Panc1 (cell line): ENCODE results near the gene PRKG1. TPM values are rescaled to one million over a fixed set of nuclear protein-coding genes. Genes with fewer than 3 reads are reported as not detected.

ENCODE experiments used
- ATAC-seq: fragments of 200-7000 bp; cut with Tn5 transposase; 2 replicates; pipeline ENCODE4 v1.9.1; 2020; ENCODE audit warnings: mild to moderate bottlenecking, moderate library complexity
- BruUV-seq: library from RNA; stranded (reverse); fragments of 400-500 nt; replicated peaks from 2 replicates; lab custom pipeline; 2021; lab: Mats Ljungman, UMichigan
- CTCF ChIA-PET: fragments of 300-600 bp; sonication (Branson Sonifier 250); formaldehyde crosslinking; loops from one replicate; lab custom pipeline; 2022; ENCODE audit warnings: antibody characterized with exemption; lab: Charles Lee
- POLR2A ChIA-PET: fragments of 300-600 bp; sonication (Branson Sonifier 250); formaldehyde crosslinking; loops from one replicate; lab custom pipeline; 2022; ENCODE audit warnings: antibody characterized with exemption; lab: Charles Lee
- DNase-seq: peaks from one replicate; pipeline ENCODE4 v3.0.0-alpha.2; 2010; ENCODE audit warnings: low read depth, low spot score
- H3K27ac ChIP-seq: 2 replicates; pipeline ENCODE4 v1.5.1; 2011; ENCODE audit warnings: mild to moderate bottlenecking, low read length, inconsistent platforms
- H3K27me3 ChIP-seq: fragments of 200-500 bp; sonication (Bioruptor generic); 2 replicates; pipeline ENCODE4 v1.6.0; 2014; ENCODE audit warnings: low read length, inconsistent platforms; ENCODE audit not compliant: control insufficient read depth, insufficient read depth
- H3K36me3 ChIP-seq: fragments of 200-500 bp; sonication (Bioruptor generic); 2 replicates; pipeline ENCODE4 v1.5.1; 2014; ENCODE audit warnings: inconsistent platforms, mild to moderate bottlenecking, low read length, moderate library complexity; ENCODE audit not compliant: control insufficient read depth, insufficient read depth
- H3K4me1 ChIP-seq: 2 replicates; pipeline ENCODE4 v1.5.1; 2011; ENCODE audit warnings: inconsistent platforms, mild to moderate bottlenecking, low read length, moderate library complexity; ENCODE audit not compliant: control insufficient read depth, insufficient read depth
- H3K4me3 ChIP-seq, 2 experiments: 2 replicates each; pipeline ENCODE4 v1.5.1; 2011 to 2012; ENCODE audit warnings: low read depth in 2 of 2, low read length in 2 of 2, mild to moderate bottlenecking in 2 of 2, inconsistent platforms in 1 of 2, moderate library complexity in 1 of 2
- H3K9me3 ChIP-seq: fragments of 200-500 bp; sonication (Bioruptor generic); 2 replicates; pipeline ENCODE4 v1.5.1; 2014; ENCODE audit warnings: low read depth, mild to moderate bottlenecking, inconsistent platforms, low read length, moderate library complexity; ENCODE audit not compliant: control insufficient read depth, insufficient read depth
- POLR2AphosphoS5 ChIP-seq: IDR thresholded peaks from 2 replicates; pipeline ENCODE4 v1.6.1; 2012; ENCODE audit warnings: mild to moderate bottlenecking, low read depth, low read length, moderate library complexity
- SIN3A ChIP-seq: IDR thresholded peaks from 2 replicates; pipeline ENCODE4 v1.6.1; 2012; ENCODE audit warnings: low read depth, mild to moderate bottlenecking, low read length, moderate library complexity, borderline replicate concordance; ENCODE audit not compliant: insufficient read depth
- TCF7L2 ChIP-seq: IDR thresholded peaks from 2 replicates; pipeline ENCODE4 v1.6.1; 2011; ENCODE audit warnings: mild to moderate bottlenecking, low read depth, low read length, inconsistent platforms
- in situ Hi-C: cut with HindIII; loops from 2 replicates; pipeline ENCODE4 v1.10.0; 2016; ENCODE audit warnings: low sequenced_read_pairs, low pct_unique_long_range_greater_than_20kb
- intact Hi-C: fragments of 100-400 bp; cut with micrococcal nuclease; formaldehyde crosslinking; loops from one replicate; pipeline ENCODE4 v1.10.0; 2022; ENCODE audit not compliant: unreplicated experiment
- total RNA-seq: library from RNA; stranded (reverse); gene quantifications from one replicate; pipeline ENCODE4 v1.2.1, GENCODE V29; 2021; ENCODE audit not compliant: unreplicated experiment
- TF ChIP-seq, protein P1 (sequence below), 2 experiments: IDR thresholded peaks; 2 replicates each; pipeline ENCODE4 v1.6.1; 2011 to 2012; ENCODE audit warnings: low read depth in 2 of 2, control low read depth in 1 of 2, low read length in 1 of 2, mild to moderate bottlenecking in 1 of 2, moderate library complexity in 1 of 2; ENCODE audit not compliant: insufficient read depth in 1 of 2
- TF ChIP-seq, protein P2 (sequence below): fragments of 450-650 bp; IDR thresholded peaks from 2 replicates; pipeline ENCODE4 v1.5.1; 2017; ENCODE audit warnings: mild to moderate bottlenecking

The PRKG1 gene
- total RNA-seq, 1 experiment from 2014 or later = 0.92 TPM

DNA sequence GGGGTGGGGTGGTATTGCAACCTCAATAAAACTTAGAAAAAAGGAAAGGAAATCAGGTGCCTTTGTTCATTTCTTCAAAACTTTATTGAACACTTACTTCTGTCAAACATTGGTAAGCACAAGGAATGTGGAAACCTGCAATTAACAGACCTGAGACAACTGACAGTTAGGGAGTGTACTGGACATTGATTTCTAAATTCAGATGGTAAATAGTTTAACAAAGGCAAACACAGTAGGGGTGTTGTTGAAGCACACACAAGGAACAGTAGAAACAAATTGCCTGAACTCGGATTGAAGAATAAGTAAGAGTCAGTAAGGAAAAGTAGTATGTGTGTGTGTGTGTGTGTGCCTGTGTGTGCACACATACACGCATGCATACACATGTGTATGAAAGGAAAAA, 516.5 kb downstream of the PRKG1 start:
- no peak for DNase-seq

DNA sequence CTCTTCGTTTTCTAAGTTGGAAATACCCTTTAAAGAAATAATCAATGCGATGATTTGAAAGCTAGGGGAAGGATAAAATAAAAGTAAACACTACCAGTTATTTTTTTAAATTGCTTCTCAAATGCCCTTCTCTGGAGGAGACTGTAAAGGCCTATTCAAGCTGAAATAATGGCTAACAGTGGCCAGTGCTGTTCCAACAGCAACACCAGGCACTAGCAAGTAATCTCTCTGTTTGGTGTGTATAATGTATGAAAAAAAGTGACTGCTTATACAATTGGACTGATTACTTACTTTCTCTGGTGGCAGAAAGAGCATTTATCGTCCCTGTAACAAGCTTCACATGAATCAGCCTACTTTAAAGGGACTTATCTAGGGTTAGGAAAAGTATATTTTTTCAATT, 522.4 kb downstream of the PRKG1 start:
- CTCF ChIA-PET = no interaction called here
- in situ Hi-C loops = no loop called here
- ATAC-seq = no peak

More for the DNA sequence above, 516.5 kb downstream of the PRKG1 start:
- Histone ChIP-seq H3K9me3 (no peaks in the 10 kb centered on the region), H3K4me3 (no peak overlapping the region), H3K27me3 (no peaks in the 10 kb centered on the region), H3K4me1 (no peaks in the 10 kb centered on the region), H3K36me3 (no peaks in the 10 kb centered on the region), H3K27ac (no peak overlapping the region)
- TF ChIP-seq, protein P1, sequence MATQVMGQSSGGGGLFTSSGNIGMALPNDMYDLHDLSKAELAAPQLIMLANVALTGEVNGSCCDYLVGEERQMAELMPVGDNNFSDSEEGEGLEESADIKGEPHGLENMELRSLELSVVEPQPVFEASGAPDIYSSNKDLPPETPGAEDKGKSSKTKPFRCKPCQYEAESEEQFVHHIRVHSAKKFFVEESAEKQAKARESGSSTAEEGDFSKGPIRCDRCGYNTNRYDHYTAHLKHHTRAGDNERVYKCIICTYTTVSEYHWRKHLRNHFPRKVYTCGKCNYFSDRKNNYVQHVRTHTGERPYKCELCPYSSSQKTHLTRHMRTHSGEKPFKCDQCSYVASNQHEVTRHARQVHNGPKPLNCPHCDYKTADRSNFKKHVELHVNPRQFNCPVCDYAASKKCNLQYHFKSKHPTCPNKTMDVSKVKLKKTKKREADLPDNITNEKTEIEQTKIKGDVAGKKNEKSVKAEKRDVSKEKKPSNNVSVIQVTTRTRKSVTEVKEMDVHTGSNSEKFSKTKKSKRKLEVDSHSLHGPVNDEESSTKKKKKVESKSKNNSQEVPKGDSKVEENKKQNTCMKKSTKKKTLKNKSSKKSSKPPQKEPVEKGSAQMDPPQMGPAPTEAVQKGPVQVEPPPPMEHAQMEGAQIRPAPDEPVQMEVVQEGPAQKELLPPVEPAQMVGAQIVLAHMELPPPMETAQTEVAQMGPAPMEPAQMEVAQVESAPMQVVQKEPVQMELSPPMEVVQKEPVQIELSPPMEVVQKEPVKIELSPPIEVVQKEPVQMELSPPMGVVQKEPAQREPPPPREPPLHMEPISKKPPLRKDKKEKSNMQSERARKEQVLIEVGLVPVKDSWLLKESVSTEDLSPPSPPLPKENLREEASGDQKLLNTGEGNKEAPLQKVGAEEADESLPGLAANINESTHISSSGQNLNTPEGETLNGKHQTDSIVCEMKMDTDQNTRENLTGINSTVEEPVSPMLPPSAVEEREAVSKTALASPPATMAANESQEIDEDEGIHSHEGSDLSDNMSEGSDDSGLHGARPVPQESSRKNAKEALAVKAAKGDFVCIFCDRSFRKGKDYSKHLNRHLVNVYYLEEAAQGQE (IDR thresholded peaks at IDR 0.05; ENCODE audit: insufficient read depth in 1 of 2, low read depth in 2 of 2, low read length in 1 of 2) = no peak
- TF ChIP-seq, protein P2, sequence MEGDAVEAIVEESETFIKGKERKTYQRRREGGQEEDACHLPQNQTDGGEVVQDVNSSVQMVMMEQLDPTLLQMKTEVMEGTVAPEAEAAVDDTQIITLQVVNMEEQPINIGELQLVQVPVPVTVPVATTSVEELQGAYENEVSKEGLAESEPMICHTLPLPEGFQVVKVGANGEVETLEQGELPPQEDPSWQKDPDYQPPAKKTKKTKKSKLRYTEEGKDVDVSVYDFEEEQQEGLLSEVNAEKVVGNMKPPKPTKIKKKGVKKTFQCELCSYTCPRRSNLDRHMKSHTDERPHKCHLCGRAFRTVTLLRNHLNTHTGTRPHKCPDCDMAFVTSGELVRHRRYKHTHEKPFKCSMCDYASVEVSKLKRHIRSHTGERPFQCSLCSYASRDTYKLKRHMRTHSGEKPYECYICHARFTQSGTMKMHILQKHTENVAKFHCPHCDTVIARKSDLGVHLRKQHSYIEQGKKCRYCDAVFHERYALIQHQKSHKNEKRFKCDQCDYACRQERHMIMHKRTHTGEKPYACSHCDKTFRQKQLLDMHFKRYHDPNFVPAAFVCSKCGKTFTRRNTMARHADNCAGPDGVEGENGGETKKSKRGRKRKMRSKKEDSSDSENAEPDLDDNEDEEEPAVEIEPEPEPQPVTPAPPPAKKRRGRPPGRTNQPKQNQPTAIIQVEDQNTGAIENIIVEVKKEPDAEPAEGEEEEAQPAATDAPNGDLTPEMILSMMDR = no peak
- TF ChIP-seq POLR2AphosphoS5 (no peak), SIN3A (no peak), TCF7L2 (no peak)
- intact Hi-C loops = no loop called here
- no TSS peak for BruUV-seq
- in situ Hi-C loops = no loop called here
- ChIA-PET POLR2A (no interaction called here), CTCF (no interaction called here)
- ATAC-seq = no peak

More for the DNA sequence above, 522.4 kb downstream of the PRKG1 start:
- POLR2A ChIA-PET = interaction anchor here (0.7 kb wide), 1 partner anchor 343 kb away, joined by 4 read pairs; no protein-coding TSS in a partner anchor
- no peak for DNase-seq
- no peak overlapping the region for H3K27ac ChIP-seq
- no TSS peak for BruUV-seq
- no peaks in the 10 kb centered on the region for H3K36me3 ChIP-seq
- TF ChIP-seq SIN3A = no peak
- TF ChIP-seq, protein P1 (IDR thresholded peaks at IDR 0.05; ENCODE audit: insufficient read depth in 1 of 2, low read depth in 2 of 2, low read length in 1 of 2) = no peak
- TF ChIP-seq TCF7L2 = no peak
- TF ChIP-seq, protein P2 = no peak
- TF ChIP-seq POLR2AphosphoS5 = no peak
- H3K4me3 ChIP-seq = no peak overlapping the region
- H3K9me3 ChIP-seq = no peaks in the 10 kb centered on the region
- intact Hi-C loops = no loop called here
- no peaks in the 10 kb centered on the region for H3K27me3 ChIP-seq
- no peaks in the 10 kb centered on the region for H3K4me1 ChIP-seq
